Peyer's patch (tissue), 4 donors: ENCODE results near the gene DNPH1. TPM values are rescaled to one million over a fixed set of nuclear protein-coding genes. Genes with fewer than 3 reads are reported as not detected.

Experiments used
- DNase-seq, 3 donors: peaks; one replicate each; pipeline ENCODE4 v3.0.0-alpha.2; 2017 to 2019
- H3K27ac ChIP-seq, 4 donors: fragments of 200-600 bp; sonication (generic); one replicate each; pipeline ENCODE4 v1.5.1; 2016 to 2019
- H3K27me3 ChIP-seq, 2 donors: fragments of 200-600 bp; sonication (generic); one replicate each; pipeline ENCODE4 v1.5.1; 2019
- H3K36me3 ChIP-seq, 3 donors: fragments of 200-600 bp; sonication (generic); one replicate each; pipeline ENCODE4 v1.5.1; 2016 to 2019
- H3K4me1 ChIP-seq, 4 donors: fragments of 200-600 bp; sonication (generic); one replicate each; pipeline ENCODE4 v1.5.1; 2016 to 2019
- H3K4me3 ChIP-seq, 4 donors: fragments of 200-600 bp; sonication (generic); 1 replicate in 3 of 4; 2 replicates in 1 of 4; pipeline ENCODE4 v1.5.1; 2016 to 2019; ENCODE audit warnings: mild to moderate bottlenecking in 1 of 4
- H3K9me3 ChIP-seq, 4 donors: fragments of 200-600 bp; sonication (generic); one replicate each; pipeline ENCODE4 v1.5.1; 2016 to 2019; ENCODE audit warnings: mild to moderate bottlenecking in 1 of 4
- POLR2A ChIP-seq, 2 donors: fragments of 450-650 bp; IDR thresholded peaks; one replicate each; pipeline ENCODE4 v1.5.1; 2017; ENCODE audit warnings: antibody characterized with exemption in 2 of 2, mild to moderate bottlenecking in 2 of 2, moderate library complexity in 2 of 2
- total RNA-seq, 4 donors: library from RNA; depleted of rRNA; stranded (reverse); fragments of >200 nt; gene quantifications; one replicate each; pipeline ENCODE4 v1.1.0, GENCODE V29; 2016
- TF ChIP-seq, protein P1 (sequence below), 6 experiments: fragments of 450-650 bp in 4 of 6; fragments of 200-600 bp in 2 of 6; sonication (generic) in 1 of 6; IDR thresholded peaks; one replicate each; pipeline ENCODE4 v1.5.1; 2017 to 2019; ENCODE audit warnings: antibody characterized with exemption in 6 of 6, mild to moderate bottlenecking in 3 of 6, moderate library complexity in 1 of 6

Gene DNPH1
- total RNA-seq, 4 donors from 2014 or later, result 138 to 304 (median 176) TPM

GRCh38 chr6:43254846-43255245 is 25.6 kb upstream of the DNPH1 start:
- H3K9me3 ChIP-seq, result no peaks in the 10 kb centered on the region
- H3K4me3 ChIP-seq, result no peak overlapping the region
- TF ChIP-seq, protein P1, sequence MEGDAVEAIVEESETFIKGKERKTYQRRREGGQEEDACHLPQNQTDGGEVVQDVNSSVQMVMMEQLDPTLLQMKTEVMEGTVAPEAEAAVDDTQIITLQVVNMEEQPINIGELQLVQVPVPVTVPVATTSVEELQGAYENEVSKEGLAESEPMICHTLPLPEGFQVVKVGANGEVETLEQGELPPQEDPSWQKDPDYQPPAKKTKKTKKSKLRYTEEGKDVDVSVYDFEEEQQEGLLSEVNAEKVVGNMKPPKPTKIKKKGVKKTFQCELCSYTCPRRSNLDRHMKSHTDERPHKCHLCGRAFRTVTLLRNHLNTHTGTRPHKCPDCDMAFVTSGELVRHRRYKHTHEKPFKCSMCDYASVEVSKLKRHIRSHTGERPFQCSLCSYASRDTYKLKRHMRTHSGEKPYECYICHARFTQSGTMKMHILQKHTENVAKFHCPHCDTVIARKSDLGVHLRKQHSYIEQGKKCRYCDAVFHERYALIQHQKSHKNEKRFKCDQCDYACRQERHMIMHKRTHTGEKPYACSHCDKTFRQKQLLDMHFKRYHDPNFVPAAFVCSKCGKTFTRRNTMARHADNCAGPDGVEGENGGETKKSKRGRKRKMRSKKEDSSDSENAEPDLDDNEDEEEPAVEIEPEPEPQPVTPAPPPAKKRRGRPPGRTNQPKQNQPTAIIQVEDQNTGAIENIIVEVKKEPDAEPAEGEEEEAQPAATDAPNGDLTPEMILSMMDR (IDR thresholded peaks at IDR 0.05), result no peak
- no peak for TF ChIP-seq POLR2A (IDR thresholded peaks at IDR 0.05)
- no peaks in the 10 kb centered on the region for H3K4me1 ChIP-seq
- no peaks in the 10 kb centered on the region for H3K27me3 ChIP-seq
- H3K27ac ChIP-seq, result no peak overlapping the region
- H3K36me3 ChIP-seq, result no peaks in the 10 kb centered on the region
- DNase-seq, result no peak

DNA sequence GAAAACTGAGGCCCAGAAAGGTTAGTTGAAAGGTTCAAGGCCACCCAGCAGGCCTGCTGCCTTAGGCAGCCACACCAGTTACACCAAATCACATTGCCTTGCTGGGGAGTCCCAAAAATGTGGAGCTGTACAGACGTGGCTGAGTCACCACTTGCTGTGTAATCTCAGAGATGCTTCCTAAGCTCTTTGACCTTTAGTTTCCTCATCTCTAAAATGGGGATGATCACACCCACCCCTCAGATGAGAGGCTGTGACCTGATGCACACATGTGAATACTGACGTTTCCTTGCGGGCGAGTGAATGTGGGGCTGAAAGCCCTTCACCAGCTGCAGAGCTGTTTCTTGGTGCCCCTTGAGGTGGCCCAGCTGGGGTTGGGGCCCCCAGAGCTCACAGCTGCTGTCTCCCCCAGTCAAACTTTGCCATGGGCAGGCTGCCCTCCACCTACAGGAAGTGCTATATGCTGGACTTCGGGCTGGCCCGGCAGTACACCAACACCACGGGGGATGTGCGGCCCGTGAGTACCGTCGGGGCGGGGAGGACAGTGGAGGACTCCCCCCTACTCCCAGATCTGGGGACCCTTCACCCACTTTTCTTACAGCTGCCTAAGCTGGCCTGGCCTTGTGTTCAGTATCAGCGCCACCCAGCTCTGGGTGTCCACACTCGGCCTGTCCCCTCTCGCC is 25.0 kb upstream of the DNPH1 start:
- Histone ChIP-seq H3K36me3 (no peaks in the 10 kb centered on the region), H3K4me1 (no peaks in the 10 kb centered on the region), H3K9me3 (no peaks in the 10 kb centered on the region), H3K27ac (no peak overlapping the region), H3K4me3 (no peak overlapping the region), H3K27me3 (no peaks in the 10 kb centered on the region)
- no peak for DNase-seq
- TF ChIP-seq, protein P1 (IDR thresholded peaks at IDR 0.05), result no peak
- TF ChIP-seq POLR2A (IDR thresholded peaks at IDR 0.05), result no peak

DNA sequence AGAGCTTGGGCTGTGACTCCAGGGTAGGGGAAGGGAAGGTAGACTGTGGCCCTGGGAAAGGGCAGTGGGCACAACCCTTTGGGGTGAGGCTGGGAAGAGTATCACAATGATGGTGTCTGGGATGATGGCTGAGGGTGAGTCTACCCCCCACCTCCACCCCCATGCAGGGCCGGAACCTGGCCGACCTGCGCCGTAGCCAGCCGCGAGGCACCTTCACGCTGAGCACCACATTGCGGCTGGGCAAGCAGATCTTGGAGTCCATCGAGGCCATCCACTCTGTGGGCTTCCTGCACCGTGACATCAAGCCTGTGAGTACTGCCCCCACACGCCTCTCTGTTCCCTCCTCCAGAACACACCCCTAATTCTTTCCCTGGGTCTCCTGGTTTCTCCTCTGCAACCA is 24.1 kb upstream of the DNPH1 start:
- Histone ChIP-seq H3K4me3 (no peak overlapping the region), H3K27me3 (no peaks in the 10 kb centered on the region)
- DNase-seq, result no peak

DNA sequence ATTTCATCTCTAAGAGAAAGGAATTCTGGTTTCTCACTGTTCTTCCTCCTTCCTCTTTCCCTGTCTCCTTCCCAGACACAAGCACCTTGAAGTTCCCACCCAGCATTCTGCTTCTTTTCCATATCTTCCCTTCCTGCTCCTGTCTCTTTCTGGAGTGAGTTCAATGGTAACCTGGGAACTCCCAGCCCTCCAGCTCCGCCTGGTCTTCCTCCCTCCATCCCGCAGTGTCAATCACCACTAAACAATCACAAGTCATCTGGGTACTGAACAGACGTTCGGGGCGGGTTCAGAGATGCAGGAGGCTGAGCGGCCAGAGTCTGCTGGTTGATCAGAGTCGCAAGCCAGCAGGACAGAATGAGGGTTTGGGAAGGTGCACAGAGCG is 21.7 kb upstream of the DNPH1 start:
- TF ChIP-seq, protein P1 (IDR thresholded peaks at IDR 0.05), result no peak
- no peak for TF ChIP-seq POLR2A (IDR thresholded peaks at IDR 0.05)
- no peaks in the 10 kb centered on the region for H3K9me3 ChIP-seq
- H3K4me1 ChIP-seq, result peaks cover 0 to 6% (median 0%) of the 10 kb centered on the region in 4 donors
- no peak overlapping the region for H3K4me3 ChIP-seq
- H3K27ac ChIP-seq, result no peak overlapping the region
- no peaks in the 10 kb centered on the region for H3K36me3 ChIP-seq
- no peaks in the 10 kb centered on the region for H3K27me3 ChIP-seq
- no peak for DNase-seq

More for the DNA sequence above, 24.1 kb upstream of the DNPH1 start:
- Histone ChIP-seq H3K4me1 (no peaks in the 10 kb centered on the region), H3K27ac (no peak overlapping the region), H3K9me3 (no peaks in the 10 kb centered on the region), H3K36me3 (no peaks in the 10 kb centered on the region)
- no peak for TF ChIP-seq POLR2A (IDR thresholded peaks at IDR 0.05)
- TF ChIP-seq, protein P1 (IDR thresholded peaks at IDR 0.05), result no peak

DNA sequence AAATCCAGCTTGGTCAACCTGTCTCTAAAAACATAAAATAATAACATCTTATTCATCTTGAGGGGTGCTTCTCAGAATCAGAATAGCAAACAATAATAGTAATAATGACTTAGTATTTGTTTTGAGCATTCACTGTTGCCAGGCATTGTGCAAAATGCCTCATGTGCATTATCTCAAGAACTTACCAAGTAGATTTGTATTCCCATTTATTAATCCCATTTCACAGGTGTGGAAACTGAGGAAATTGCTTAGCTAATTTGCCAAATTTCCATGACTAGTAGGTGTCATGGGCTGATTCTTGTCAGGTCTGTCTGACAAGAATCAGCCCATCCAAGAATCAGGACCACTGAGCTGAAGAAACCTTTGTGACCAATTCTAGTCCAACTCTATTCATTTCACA is 19.5 kb upstream of the DNPH1 start:
- DNase-seq, result no peak
- peaks cover 0 to 6% of the 10 kb centered on the region in 2 donors for H3K27me3 ChIP-seq
- no peak overlapping the region for H3K27ac ChIP-seq
- H3K4me1 ChIP-seq, result peaks cover 0 to 6% (median 0%) of the 10 kb centered on the region in 4 donors
- H3K9me3 ChIP-seq, result no peaks in the 10 kb centered on the region
- H3K4me3 ChIP-seq, result no peak overlapping the region
- H3K36me3 ChIP-seq, result no peaks in the 10 kb centered on the region
- TF ChIP-seq POLR2A (IDR thresholded peaks at IDR 0.05), result no peak
- TF ChIP-seq, protein P1 (IDR thresholded peaks at IDR 0.05), result no peak
